Astrocyte of the cerebellum (primary cell): ENCODE data around the gene STBD1.
A peak's percentile ranks its signal among the peaks of the same experiment; 100 is the strongest.

Experiments used
- DNase-seq: peaks from one replicate; pipeline ENCODE4 v3.0.0-alpha.2; 2011; ENCODE audit warnings: low read depth
- H3K4me3 ChIP-seq: 2 replicates; pipeline ENCODE4 v1.5.1; 2011; ENCODE audit warnings: mild to moderate bottlenecking, low read depth, low read length, moderate library complexity
- CTCF ChIP-seq: IDR thresholded peaks from 2 replicates; pipeline ENCODE4 v1.5.1; 2012; ENCODE audit warnings: low read length, low read depth, moderate library complexity, mild to moderate bottlenecking; ENCODE audit errors: missing control alignments
- in situ Hi-C: cut with HindIII; loops from 2 replicates; pipeline ENCODE4 v1.10.0; 2017; ENCODE audit warnings: low sequenced_read_pairs

Gene STBD1

GRCh38 chr4:76300012-76300411, 6.5 kb upstream of the STBD1 start:
- in situ Hi-C loops = no loop called here
- no peak overlapping the region for H3K4me3 ChIP-seq
- no peak for DNase-seq
- no peak for TF ChIP-seq CTCF

GRCh38 chr4:76301068-76301774, 5.3 kb upstream of the STBD1 start:
- H3K4me3 ChIP-seq = no peak overlapping the region
- in situ Hi-C loops = no loop called here
- DNase-seq = peak; percentile 40
- no peak for TF ChIP-seq CTCF

GRCh38 chr4:76301775-76302162, 4.8 kb upstream of the STBD1 start:
- DNase-seq = no peak
- in situ Hi-C loops = no loop called here

GRCh38 chr4:76302826-76303438, 3.6 kb upstream of the STBD1 start:
- in situ Hi-C loops = no loop called here
- H3K4me3 ChIP-seq = no peak overlapping the region
- DNase-seq = no peak
- TF ChIP-seq CTCF = no peak

More at GRCh38 chr4:76301775-76302162, 4.8 kb upstream of the STBD1 start:
- no peak for TF ChIP-seq CTCF
- no peak overlapping the region for H3K4me3 ChIP-seq

- in situ Hi-C loops = no loop called here
- no peak for TF ChIP-seq CTCF
- H3K4me3 ChIP-seq = peak overlapping the region; percentile 72
Observed at GRCh38 chr4:76305033-76305687, 1.4 kb upstream of the STBD1 start.

GRCh38 chr4:76306882-76307659, 538 bp downstream of the STBD1 start:
- in situ Hi-C loops = no loop called here
- TF ChIP-seq CTCF = peak; percentile 53
- no peak for DNase-seq
- peak overlapping the region; percentile 72 for H3K4me3 ChIP-seq

More at GRCh38 chr4:76305033-76305687, 1.4 kb upstream of the STBD1 start:
- no peak for DNase-seq
